CD8-positive, alpha-beta memory T cell (primary cell): ENCODE measurements around the gene OMA1. TPM values are rescaled to one million over a fixed set of nuclear protein-coding genes. Genes with fewer than 3 reads are reported as not detected.
"Not testable (repeated sequence)": the region's sequence is repeated elsewhere in the genome, so short reads cannot be mapped to it uniquely, and the experiment has no call there.

Source experiments
- CTCF ChIA-PET: fragments of 350-600 bp; sonication (Branson Sonifier 250); formaldehyde crosslinking; loops from one replicate; lab custom pipeline; 2021; ENCODE audit warnings: antibody characterized with exemption; lab: Charles Lee
- POLR2A ChIA-PET: fragments of 350-600 bp; sonication (Branson Sonifier 250); formaldehyde crosslinking; loops from one replicate; lab custom pipeline; 2021; ENCODE audit warnings: antibody characterized with exemption; lab: Charles Lee
- DNase-seq, 5 donors: peaks; one replicate each; pipeline versions ENCODE4 v3.0.0 to v3.0.0-alpha.2; 2020 to 2022; ENCODE audit warnings: mixed read lengths in 1 of 5
- H3K27ac ChIP-seq: one replicate; pipeline ENCODE4 v1.7.0; 2013; ENCODE audit warnings: low read depth, mild to moderate bottlenecking, low read length, moderate library complexity
- H3K27me3 ChIP-seq: 2 replicates; pipeline ENCODE4 v1.7.0; 2013; ENCODE audit warnings: low read length, mild to moderate bottlenecking; ENCODE audit not compliant: insufficient read depth, poor library complexity, severe bottlenecking
- H3K36me3 ChIP-seq: 2 replicates; pipeline ENCODE4 v1.7.0; 2013; ENCODE audit warnings: mild to moderate bottlenecking, low read length, moderate library complexity; ENCODE audit not compliant: insufficient read depth
- H3K4me1 ChIP-seq: 2 replicates; pipeline ENCODE4 v1.7.0; 2013; ENCODE audit warnings: mild to moderate bottlenecking, low read length, moderate library complexity; ENCODE audit not compliant: insufficient read depth
- H3K4me3 ChIP-seq: 2 replicates; pipeline ENCODE4 v1.7.0; 2013; ENCODE audit warnings: mild to moderate bottlenecking, low read length
- H3K9me3 ChIP-seq: 2 replicates; pipeline ENCODE4 v1.7.0; 2013; ENCODE audit warnings: mild to moderate bottlenecking, low read length
- H3K27ac Mint-ChIP-seq, 8 donors: one replicate each; pipeline ENCODE4 v1.8.0; 2020 to 2021; ENCODE audit warnings: mixed read lengths in 8 of 8, mild to moderate bottlenecking in 6 of 8, inconsistent platforms in 3 of 8, moderate library complexity in 3 of 8
- H3K27me3 Mint-ChIP-seq, 2 donors: one replicate each; pipeline ENCODE4 v1.8.0; 2020 to 2021; ENCODE audit warnings: mixed read lengths in 2 of 2, mild to moderate bottlenecking in 1 of 2, moderate library complexity in 1 of 2
- H3K36me3 Mint-ChIP-seq, 3 donors: one replicate each; pipeline ENCODE4 v1.8.0; 2020 to 2021; ENCODE audit warnings: mixed read lengths in 3 of 3, inconsistent platforms in 1 of 3, mild to moderate bottlenecking in 1 of 3
- H3K4me1 Mint-ChIP-seq, 3 donors: one replicate each; pipeline ENCODE4 v1.8.0; 2020 to 2021; ENCODE audit warnings: mixed read lengths in 3 of 3, inconsistent platforms in 1 of 3, mild to moderate bottlenecking in 1 of 3
- H3K4me3 Mint-ChIP-seq, 7 donors: one replicate each; pipeline ENCODE4 v1.8.0; 2020 to 2021; ENCODE audit warnings: mixed read lengths in 7 of 7, mild to moderate bottlenecking in 6 of 7, moderate library complexity in 4 of 7, inconsistent platforms in 2 of 7
- H3K9me3 Mint-ChIP-seq, 5 donors: one replicate each; pipeline ENCODE4 v1.8.0; 2020 to 2022; ENCODE audit warnings: mixed read lengths in 5 of 5, mild to moderate bottlenecking in 3 of 5, moderate library complexity in 2 of 5, inconsistent platforms in 1 of 5
- polyA plus RNA-seq: library from polyadenylated mRNA; unstranded; fragments of 300-500 nt; fragmentation: Illumina TruSeq; gene quantifications from one replicate; pipeline ENCODE4 v1.2.3, GENCODE V29; 2021
- total RNA-seq, 2 experiments: library from RNA; stranded (reverse); gene quantifications; one replicate each; pipeline ENCODE4 v1.2.3, GENCODE V29; 2021

Gene OMA1
- total and polyA plus RNA-seq, 3 experiments from 2014 or later, result 15.9 to 40.5 (median 17.6) TPM

- peak overlapping the region in 1 of 8 donors; percentile 17 for H3K27ac Mint-ChIP-seq
- H3K27me3 Mint-ChIP-seq, result no peaks in the 10 kb centered on the region
- no peak overlapping the region for H3K4me3 ChIP-seq
- POLR2A ChIA-PET, result no interaction called here
- no peak overlapping the region for H3K27ac ChIP-seq
- H3K36me3 Mint-ChIP-seq, result peaks cover 0 to 22% (median 3%) of the 10 kb centered on the region in 3 donors
- H3K4me1 Mint-ChIP-seq, result peaks cover 5 to 23% (median 10%) of the 10 kb centered on the region in 3 donors
- H3K27me3 ChIP-seq, result no peaks in the 10 kb centered on the region
- no peak for DNase-seq
- H3K4me3 Mint-ChIP-seq, result no peak overlapping the region
- H3K4me1 ChIP-seq, result no peaks in the 10 kb centered on the region
- CTCF ChIA-PET, result interaction anchor here (1.5 kb wide), 1 partner anchor 8 kb away, joined by 6 read pairs; the partner anchor contains the start of gene OMA1
- no peaks in the 10 kb centered on the region for H3K36me3 ChIP-seq
- no peaks in the 10 kb centered on the region for H3K9me3 Mint-ChIP-seq
- no peaks in the 10 kb centered on the region for H3K9me3 ChIP-seq
Observed at GRCh38 chr1:58538821-58539220, 7.7 kb downstream of the OMA1 start.

- CTCF ChIA-PET, H3K4me3 Mint-ChIP-seq, H3K4me1 ChIP-seq, H3K4me1 Mint-ChIP-seq, H3K27me3 ChIP-seq, H3K27me3 Mint-ChIP-seq, H3K9me3 Mint-ChIP-seq, DNase-seq, POLR2A ChIA-PET, H3K9me3 ChIP-seq, H3K36me3 ChIP-seq, H3K27ac ChIP-seq, H3K4me3 ChIP-seq, H3K27ac Mint-ChIP-seq: not testable (repeated sequence)
- H3K36me3 Mint-ChIP-seq, result peaks cover 3 to 33% (median 4%) of the 10 kb centered on the region in 3 donors
Observed at GRCh38 chr1:58531842-58532241, 14.7 kb downstream of the OMA1 start.

GRCh38 chr1:58529284-58529683 is 17.2 kb downstream of the OMA1 start:
- Mint-ChIP-seq H3K36me3 (peaks cover 3 to 41% (median 8%) of the 10 kb centered on the region in 3 donors), H3K27ac (peak overlapping the region in 1 of 8 donors; percentile 3), H3K9me3 (no peaks in the 10 kb centered on the region), H3K27me3 (no peaks in the 10 kb centered on the region), H3K4me3 (no peak overlapping the region), H3K4me1 (peaks cover 2 to 4% (median 2%) of the 10 kb centered on the region in 3 donors)
- no peaks in the 10 kb centered on the region for H3K9me3 ChIP-seq
- H3K27me3 ChIP-seq, result no peaks in the 10 kb centered on the region
- POLR2A ChIA-PET, result no interaction called here
- CTCF ChIA-PET, result no interaction called here
- H3K36me3 ChIP-seq, result no peaks in the 10 kb centered on the region
- H3K4me1 ChIP-seq, result no peaks in the 10 kb centered on the region
- no peak overlapping the region for H3K4me3 ChIP-seq
- no peak overlapping the region for H3K27ac ChIP-seq
- DNase-seq, result no peak

- no peak for DNase-seq
- H3K36me3 Mint-ChIP-seq, result peaks cover 3 to 47% (median 8%) of the 10 kb centered on the region in 3 donors
- CTCF ChIA-PET, result no interaction called here
- no peaks in the 10 kb centered on the region for H3K9me3 Mint-ChIP-seq
- H3K9me3 ChIP-seq, result no peaks in the 10 kb centered on the region
- peaks cover 2 to 4% (median 2%) of the 10 kb centered on the region in 3 donors for H3K4me1 Mint-ChIP-seq
- H3K27me3 Mint-ChIP-seq, result no peaks in the 10 kb centered on the region
- no peak overlapping the region for H3K27ac ChIP-seq
- POLR2A ChIA-PET, result interaction anchor here (0.7 kb wide), 1 partner anchor 10 kb away, joined by 3 read pairs; no protein-coding TSS in a partner anchor
- H3K4me3 ChIP-seq, result no peak overlapping the region
- no peaks in the 10 kb centered on the region for H3K27me3 ChIP-seq
- no peak overlapping the region for H3K4me3 Mint-ChIP-seq
- H3K36me3 ChIP-seq, result no peaks in the 10 kb centered on the region
- H3K4me1 ChIP-seq, result no peaks in the 10 kb centered on the region
- H3K27ac Mint-ChIP-seq, result peak overlapping the region in 1 of 8 donors; percentile 50
Observed at GRCh38 chr1:58528518-58528917, 18.0 kb downstream of the OMA1 start.

- Histone ChIP-seq H3K4me1 (no peaks in the 10 kb centered on the region), H3K36me3 (no peaks in the 10 kb centered on the region), H3K4me3 (no peak overlapping the region), H3K27ac (no peak overlapping the region), H3K27me3 (no peaks in the 10 kb centered on the region), H3K9me3 (no peaks in the 10 kb centered on the region)
- CTCF ChIA-PET, result interaction anchor here (2.0 kb wide), 1 partner anchor 9 kb away, joined by 8 read pairs; no protein-coding TSS in a partner anchor
- H3K36me3 Mint-ChIP-seq, result peaks cover 8 to 62% (median 12%) of the 10 kb centered on the region in 3 donors
- H3K27ac Mint-ChIP-seq, result no peak overlapping the region
- no peaks in the 10 kb centered on the region for H3K9me3 Mint-ChIP-seq
- POLR2A ChIA-PET, result no interaction called here
- H3K4me1 Mint-ChIP-seq, result peaks cover 5 to 7% (median 6%) of the 10 kb centered on the region in 3 donors
- no peak overlapping the region for H3K4me3 Mint-ChIP-seq
- no peak for DNase-seq
- no peaks in the 10 kb centered on the region for H3K27me3 Mint-ChIP-seq
Observed at GRCh38 chr1:58524353-58524945, 22.1 kb downstream of the OMA1 start.

GRCh38 chr1:58515794-58516401 is 30.6 kb downstream of the OMA1 start:
- Histone ChIP-seq H3K27ac (no peak overlapping the region), H3K9me3 (no peaks in the 10 kb centered on the region), H3K4me1 (no peaks in the 10 kb centered on the region), H3K27me3 (no peaks in the 10 kb centered on the region), H3K4me3 (no peak overlapping the region), H3K36me3 (peaks cover 17% of the 10 kb centered on the region)
- ChIA-PET CTCF (interaction anchor here (0.8 to 6.7 kb wide), 16 partner anchors 8 to 1243 kb away, joined by 3 to 38 read pairs (median 5); partner anchors contain the start of gene OMA1), POLR2A (interaction anchor here (1.3 kb wide), 1 partner anchor 31 kb away, joined by 5 read pairs; the partner anchor contains the start of gene OMA1)
- Mint-ChIP-seq H3K4me3 (no peak overlapping the region), H3K27ac (peak overlapping the region in 7 of 8 donors; percentile 6 to 84 (median 70)), H3K9me3 (peaks cover 0 to 1% (median 0%) of the 10 kb centered on the region in 5 donors), H3K27me3 (no peaks in the 10 kb centered on the region), H3K4me1 (peaks cover 4 to 9% (median 8%) of the 10 kb centered on the region in 3 donors), H3K36me3 (peaks cover 9 to 76% (median 21%) of the 10 kb centered on the region in 3 donors)
- DNase-seq, result peak in 4 of 5 donors; percentile 12 to 51 (median 46)

- ChIA-PET CTCF (interaction anchor here (3.3 to 6.7 kb wide), 2 partner anchors 33 to 139 kb away, joined by 21 to 38 read pairs; partner anchors contain the start of gene OMA1), POLR2A (no interaction called here)
Observed at GRCh38 chr1:58513956-58514355, 32.6 kb downstream of the OMA1 start.

GRCh38 chr1:58508629-58509028 is 37.9 kb downstream of the OMA1 start:
- Histone ChIP-seq H3K27me3 (no peaks in the 10 kb centered on the region), H3K36me3 (peaks cover 24% of the 10 kb centered on the region), H3K9me3 (no peaks in the 10 kb centered on the region), H3K27ac (no peak overlapping the region), H3K4me1 (no peaks in the 10 kb centered on the region), H3K4me3 (no peak overlapping the region)
- Mint-ChIP-seq H3K9me3 (peaks cover 0 to 2% (median 0%) of the 10 kb centered on the region in 5 donors), H3K4me3 (no peak overlapping the region), H3K27ac (no peak overlapping the region), H3K36me3 (peaks cover 24 to 79% (median 48%) of the 10 kb centered on the region in 3 donors), H3K4me1 (peaks cover 0 to 13% (median 12%) of the 10 kb centered on the region in 3 donors), H3K27me3 (no peaks in the 10 kb centered on the region)
- CTCF ChIA-PET, result no interaction called here
- DNase-seq, result no peak
- POLR2A ChIA-PET, result no interaction called here

More at GRCh38 chr1:58513956-58514355, 32.6 kb downstream of the OMA1 start:
- Mint-ChIP-seq H3K4me3 (no peak overlapping the region), H3K27me3 (no peaks in the 10 kb centered on the region), H3K27ac (peak overlapping the region in 1 of 8 donors; percentile 19), H3K4me1 (peaks cover 5 to 12% (median 10%) of the 10 kb centered on the region in 3 donors), H3K36me3 (peaks cover 11 to 76% (median 27%) of the 10 kb centered on the region in 3 donors), H3K9me3 (peaks cover 0 to 2% (median 0%) of the 10 kb centered on the region in 5 donors)
- H3K27me3 ChIP-seq, result no peaks in the 10 kb centered on the region
- peaks cover 12% of the 10 kb centered on the region for H3K36me3 ChIP-seq
- no peaks in the 10 kb centered on the region for H3K4me1 ChIP-seq
- H3K4me3 ChIP-seq, result no peak overlapping the region
- H3K9me3 ChIP-seq, result no peaks in the 10 kb centered on the region
- DNase-seq, result no peak
- no peak overlapping the region for H3K27ac ChIP-seq
